ENCODE measurements around the gene CHST11. TPM values are rescaled to one million over a fixed set of nuclear protein-coding genes. Genes with fewer than 3 reads are reported as not detected.

The CHST11 gene
- total RNA-seq, 1 donor: 8.2 TPM

- no peak overlapping the region for H3K4me3 ChIP-seq (ENCODE audit: low read depth, low read length)
- TF ChIP-seq, protein P1, sequence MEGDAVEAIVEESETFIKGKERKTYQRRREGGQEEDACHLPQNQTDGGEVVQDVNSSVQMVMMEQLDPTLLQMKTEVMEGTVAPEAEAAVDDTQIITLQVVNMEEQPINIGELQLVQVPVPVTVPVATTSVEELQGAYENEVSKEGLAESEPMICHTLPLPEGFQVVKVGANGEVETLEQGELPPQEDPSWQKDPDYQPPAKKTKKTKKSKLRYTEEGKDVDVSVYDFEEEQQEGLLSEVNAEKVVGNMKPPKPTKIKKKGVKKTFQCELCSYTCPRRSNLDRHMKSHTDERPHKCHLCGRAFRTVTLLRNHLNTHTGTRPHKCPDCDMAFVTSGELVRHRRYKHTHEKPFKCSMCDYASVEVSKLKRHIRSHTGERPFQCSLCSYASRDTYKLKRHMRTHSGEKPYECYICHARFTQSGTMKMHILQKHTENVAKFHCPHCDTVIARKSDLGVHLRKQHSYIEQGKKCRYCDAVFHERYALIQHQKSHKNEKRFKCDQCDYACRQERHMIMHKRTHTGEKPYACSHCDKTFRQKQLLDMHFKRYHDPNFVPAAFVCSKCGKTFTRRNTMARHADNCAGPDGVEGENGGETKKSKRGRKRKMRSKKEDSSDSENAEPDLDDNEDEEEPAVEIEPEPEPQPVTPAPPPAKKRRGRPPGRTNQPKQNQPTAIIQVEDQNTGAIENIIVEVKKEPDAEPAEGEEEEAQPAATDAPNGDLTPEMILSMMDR (IDR thresholded peaks at IDR 0.05; ENCODE audit: insufficient read depth, low read depth, low read length): no peak
- DNase-seq (ENCODE audit: low read depth): peak; percentile 25
These were observed 200.2 kb downstream of the CHST11 start for GRCh38 chr12:104656921-104657320.

DNA sequence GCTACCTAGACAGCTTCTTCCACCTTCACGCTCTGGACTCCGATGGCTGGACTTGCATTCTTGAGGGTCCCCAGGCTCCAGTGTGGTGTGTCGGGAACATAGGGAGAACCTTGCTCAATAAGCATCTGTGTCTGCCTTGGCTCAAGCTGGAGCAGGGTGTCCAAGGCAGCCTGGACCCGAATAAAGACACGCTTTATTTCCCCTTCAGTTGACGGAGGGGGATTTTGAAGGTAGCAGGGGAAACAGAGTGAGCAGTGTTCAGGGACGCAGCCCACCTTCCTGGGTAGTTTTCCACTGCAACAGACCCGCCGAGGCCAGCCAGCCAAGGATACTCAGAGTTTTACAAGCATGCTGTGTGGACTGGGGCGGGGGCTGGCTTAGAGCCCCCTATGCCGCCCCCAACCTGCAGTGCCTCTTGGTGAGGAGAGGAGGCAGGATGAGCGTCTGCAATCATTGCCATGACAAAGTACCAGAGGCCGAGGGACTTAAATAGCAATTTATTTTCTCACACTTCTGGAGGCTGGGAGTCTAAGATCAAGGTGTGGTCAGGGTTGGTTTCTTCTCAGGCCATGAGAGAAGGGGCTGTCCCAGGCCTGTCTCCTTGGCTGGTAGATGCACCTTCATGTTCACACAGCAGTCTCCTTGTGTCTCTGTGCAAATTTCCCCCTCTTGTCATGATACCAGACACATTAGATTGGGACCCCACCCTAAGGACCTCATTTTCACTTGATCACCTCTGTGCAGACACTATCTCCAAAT is 201.2 kb downstream of the CHST11 start:
- TF ChIP-seq, protein P1 (IDR thresholded peaks at IDR 0.05; ENCODE audit: insufficient read depth, low read depth, low read length): no peak
- no peak overlapping the region for H3K4me3 ChIP-seq (ENCODE audit: low read depth, low read length)
- DNase-seq (ENCODE audit: low read depth): no peak

GRCh38 chr12:104659058-104659457 is 202.3 kb downstream of the CHST11 start:
- no peak for DNase-seq (ENCODE audit: low read depth)
- TF ChIP-seq, protein P1 (IDR thresholded peaks at IDR 0.05; ENCODE audit: insufficient read depth, low read depth, low read length): no peak
- no peak overlapping the region for H3K4me3 ChIP-seq (ENCODE audit: low read depth, low read length)

GRCh38 chr12:104662203-104662602 is 205.5 kb downstream of the CHST11 start:
- TF ChIP-seq, protein P1 (IDR thresholded peaks at IDR 0.05; ENCODE audit: insufficient read depth, low read depth, low read length): no peak
- H3K4me3 ChIP-seq (ENCODE audit: low read depth, low read length): no peak overlapping the region
- peak; percentile 63 for DNase-seq (ENCODE audit: low read depth)

- no peak overlapping the region for H3K4me3 ChIP-seq (ENCODE audit: low read depth, low read length)
- no peak for DNase-seq (ENCODE audit: low read depth)
- TF ChIP-seq, protein P1 (IDR thresholded peaks at IDR 0.05; ENCODE audit: insufficient read depth, low read depth, low read length): no peak
These were observed 206.2 kb downstream of the CHST11 start for GRCh38 chr12:104662908-104663307.

DNA sequence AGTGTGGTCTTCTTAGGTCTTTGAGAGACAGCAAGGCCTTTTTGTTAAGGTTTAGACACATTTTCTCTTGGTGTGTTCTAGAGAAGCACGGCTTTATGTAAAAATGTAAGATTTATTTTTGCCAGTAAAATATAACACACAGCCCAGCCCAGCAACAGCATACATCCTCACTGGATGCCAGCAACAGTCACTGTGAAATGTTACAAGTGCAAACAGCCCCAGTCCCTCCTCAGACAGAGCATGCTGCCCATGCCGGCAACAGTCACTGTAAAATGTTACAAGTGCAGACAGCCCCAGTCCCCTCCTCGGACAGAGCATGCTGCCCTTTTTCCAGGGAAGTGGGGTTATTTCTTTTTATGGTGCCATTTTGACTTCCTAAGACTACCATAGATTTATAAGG is 207.6 kb downstream of the CHST11 start:
- no peak overlapping the region for H3K4me3 ChIP-seq (ENCODE audit: low read depth, low read length)
- DNase-seq (ENCODE audit: low read depth): no peak
- TF ChIP-seq, protein P1 (IDR thresholded peaks at IDR 0.05; ENCODE audit: insufficient read depth, low read depth, low read length): no peak

GRCh38 chr12:104665296-104665695 is 208.5 kb downstream of the CHST11 start:
- DNase-seq (ENCODE audit: low read depth): no peak
- TF ChIP-seq, protein P1 (IDR thresholded peaks at IDR 0.05; ENCODE audit: insufficient read depth, low read depth, low read length): no peak
- no peak overlapping the region for H3K4me3 ChIP-seq (ENCODE audit: low read depth, low read length)

Measured in fibroblast of villous mesenchyme (primary cell).